ENCODE results near the gene ALG12.

ALG12 gene

GRCh38 chr22:49944399-49944891, 26.2 kb upstream of the ALG12 start:
- H3K36me3 ChIP-seq (replicated peaks), result no peaks in the 10 kb centered on the region
- H3K27me3 ChIP-seq (replicated peaks), result no peaks in the 10 kb centered on the region
- H3K4me3 ChIP-seq (ENCODE audit: low read depth, low read length), result no peak overlapping the region
- no peak for DNase-seq
- no peak for TF ChIP-seq CTCF (IDR thresholded peaks at IDR 0.05; ENCODE audit: low read depth, low read length, missing control alignments)
- no peak overlapping the region for H3K27ac ChIP-seq
- in situ Hi-C loops (cut with HindIII; ENCODE audit: low pct_ligation_motif_present, low sequenced_read_pairs), result no loop called here

- Histone ChIP-seq H3K36me3 (replicated peaks) (no peaks in the 10 kb centered on the region), H3K27ac (no peak overlapping the region), H3K4me3 (ENCODE audit: low read depth, low read length) (no peak overlapping the region), H3K27me3 (replicated peaks) (no peaks in the 10 kb centered on the region)
- DNase-seq, result no peak
- in situ Hi-C loops (cut with HindIII; ENCODE audit: low pct_ligation_motif_present, low sequenced_read_pairs), result no loop called here
- TF ChIP-seq CTCF (IDR thresholded peaks at IDR 0.05; ENCODE audit: low read depth, low read length, missing control alignments), result no peak
Measured at GRCh38 chr22:49943771-49944398, 25.6 kb upstream of the ALG12 start.

- Histone ChIP-seq H3K27ac (no peak overlapping the region), H3K4me3 (ENCODE audit: low read depth, low read length) (no peak overlapping the region), H3K36me3 (replicated peaks) (no peaks in the 10 kb centered on the region), H3K27me3 (replicated peaks) (no peaks in the 10 kb centered on the region)
- in situ Hi-C loops (cut with HindIII; ENCODE audit: low pct_ligation_motif_present, low sequenced_read_pairs), result no loop called here
- no peak for TF ChIP-seq CTCF (IDR thresholded peaks at IDR 0.05; ENCODE audit: low read depth, low read length, missing control alignments)
- no peak for DNase-seq
Measured at GRCh38 chr22:49943405-49943765, 25.1 kb upstream of the ALG12 start.

- no peak overlapping the region for H3K27ac ChIP-seq
- H3K4me3 ChIP-seq (ENCODE audit: low read depth, low read length), result no peak overlapping the region
- DNase-seq, result no peak
- TF ChIP-seq CTCF (IDR thresholded peaks at IDR 0.05; ENCODE audit: low read depth, low read length, missing control alignments), result no peak
- no peaks in the 10 kb centered on the region for H3K27me3 ChIP-seq (replicated peaks)
- in situ Hi-C loops (cut with HindIII; ENCODE audit: low pct_ligation_motif_present, low sequenced_read_pairs), result no loop called here
- no peaks in the 10 kb centered on the region for H3K36me3 ChIP-seq (replicated peaks)
Measured at GRCh38 chr22:49942565-49943404, 24.5 kb upstream of the ALG12 start.

- H3K27ac ChIP-seq, result no peak overlapping the region
- no peak for TF ChIP-seq CTCF (IDR thresholded peaks at IDR 0.05; ENCODE audit: low read depth, low read length, missing control alignments)
- in situ Hi-C loops (cut with HindIII; ENCODE audit: low pct_ligation_motif_present, low sequenced_read_pairs), result no loop called here
- no peaks in the 10 kb centered on the region for H3K27me3 ChIP-seq (replicated peaks)
- no peaks in the 10 kb centered on the region for H3K36me3 ChIP-seq (replicated peaks)
- DNase-seq, result no peak
- H3K4me3 ChIP-seq (ENCODE audit: low read depth, low read length), result no peak overlapping the region
Measured at GRCh38 chr22:49941507-49942316, 23.5 kb upstream of the ALG12 start.
